Keratinocyte (primary cell): Measurements from ENCODE around the gene PDE11A. TPM values are rescaled to one million over a fixed set of nuclear protein-coding genes. Genes with fewer than 3 reads are reported as not detected.

Source experiments
- DNase-seq: peaks from one replicate; pipeline ENCODE4 v3.0.0-alpha.2; 2011; ENCODE audit warnings: low read depth, missing footprints, low spot score
- FAIRE-seq: peaks from 2 replicates; lab custom pipeline; 2011; peaks lifted over from hg19 to GRCh38; lab: Jason Lieb, UNC
- H2AFZ ChIP-seq: 2 replicates; pipeline ENCODE4 v1.6.0; 2012; ENCODE audit warnings: low read length, control low read depth, inconsistent platforms; ENCODE audit not compliant: control insufficient read depth
- H3K27ac ChIP-seq: 2 replicates; pipeline ENCODE4 v1.5.1; 2011; ENCODE audit warnings: low read length; ENCODE audit not compliant: control insufficient read depth, insufficient read depth
- H3K27me3 ChIP-seq: 3 replicates; pipeline ENCODE4 v1.6.0; 2011; ENCODE audit warnings: low read length; ENCODE audit not compliant: control insufficient read depth, insufficient read depth; ENCODE audit errors: extremely low read depth
- H3K36me3 ChIP-seq, 2 experiments: 2 replicates in 1 of 2; 3 replicates in 1 of 2; pipeline ENCODE4 v1.5.1; 2011; ENCODE audit warnings: low read length in 2 of 2, mild to moderate bottlenecking in 1 of 2; ENCODE audit not compliant: control insufficient read depth in 2 of 2, insufficient read depth in 2 of 2; ENCODE audit errors: extremely low read depth in 1 of 2
- H3K4me1 ChIP-seq: 3 replicates; pipeline ENCODE4 v1.5.1; 2011; ENCODE audit warnings: low read length; ENCODE audit not compliant: control insufficient read depth, insufficient read depth; ENCODE audit errors: extremely low read depth
- H3K4me2 ChIP-seq: 3 replicates; pipeline ENCODE4 v1.6.0; 2011; ENCODE audit warnings: low read depth, low read length; ENCODE audit not compliant: control insufficient read depth, insufficient read depth; ENCODE audit errors: extremely low read depth
- H3K4me3 ChIP-seq, 3 experiments: fragments of 200-600 bp in 1 of 3; sonication (generic) in 1 of 3; 2 replicates in 2 of 3; 3 replicates in 1 of 3; pipeline ENCODE4 v1.5.1; 2011 to 2016; ENCODE audit warnings: low read length in 3 of 3, mild to moderate bottlenecking in 3 of 3, control low read depth in 2 of 3, inconsistent platforms in 1 of 3, low read depth in 1 of 3, mixed read lengths in 1 of 3, mixed run types in 1 of 3, moderate library complexity in 1 of 3; ENCODE audit not compliant: control insufficient read depth in 2 of 3, insufficient read depth in 2 of 3; ENCODE audit errors: extremely low read depth in 1 of 3
- H3K79me2 ChIP-seq: 2 replicates; pipeline ENCODE4 v1.6.0; 2012; ENCODE audit warnings: low read length; ENCODE audit not compliant: control insufficient read depth, insufficient read depth
- H3K9ac ChIP-seq: 3 replicates; pipeline ENCODE4 v1.6.0; 2011; ENCODE audit warnings: low read length; ENCODE audit not compliant: control insufficient read depth, insufficient read depth; ENCODE audit errors: extremely low read depth
- H3K9me1 ChIP-seq: 3 replicates; pipeline ENCODE4 v1.6.0; 2011; ENCODE audit warnings: low read length; ENCODE audit not compliant: control insufficient read depth, insufficient read depth; ENCODE audit errors: extremely low read depth
- H3K9me3 ChIP-seq: 2 replicates; pipeline ENCODE4 v1.5.1; 2012; ENCODE audit warnings: low read depth, low read length; ENCODE audit not compliant: control insufficient read depth
- H4K20me1 ChIP-seq: 3 replicates; pipeline ENCODE4 v1.6.0; 2011; ENCODE audit warnings: low read length; ENCODE audit not compliant: control insufficient read depth, insufficient read depth; ENCODE audit errors: extremely low read depth
- CTCF ChIP-seq, 3 experiments: IDR thresholded peaks in 1 of 3; conservative IDR thresholded peaks in 1 of 3; optimal IDR thresholded peaks in 1 of 3; 2 replicates in 2 of 3; 3 replicates in 1 of 3; pipeline versions ENCODE3 to v1.5.1; 2011; ENCODE audit warnings: low read length in 3 of 3, mild to moderate bottlenecking in 3 of 3, moderate library complexity in 2 of 3, control low read depth in 1 of 3, inconsistent platforms in 1 of 3; ENCODE audit not compliant: insufficient read depth in 2 of 3; ENCODE audit errors: extremely low read depth in 1 of 3
- EZH2 ChIP-seq: IDR thresholded peaks from one replicate; pipeline ENCODE4 v1.6.1; 2012; ENCODE audit warnings: inconsistent platforms, mild to moderate bottlenecking, low read length, moderate library complexity
- dilution Hi-C: fragments of 300-500 bp; cut with MboI; formaldehyde crosslinking; loops from one replicate; pipeline ENCODE4 v1.7.0; 2020; ENCODE audit warnings: low sequenced_read_pairs; ENCODE audit not compliant: extremely low pct_ligation_motif_present
- polyA plus RNA-seq, 5 experiments: library from polyadenylated mRNA; depleted of rRNA in 3 of 5; stranded (reverse) in 3 of 5; stranded (forward) in 1 of 5; unstranded in 1 of 5; fragments of >200 nt; gene quantifications; 1 replicate in 1 of 5; 2 replicates in 3 of 5; 3 replicates in 1 of 5; pipeline versions ENCODE4 v1.2.1 to v1.2.3, GENCODE V29; 2011 to 2012; ENCODE audit warnings: missing spikeins in 2 of 5, low read depth in 1 of 5, low replicate concordance in 1 of 5

The PDE11A gene
- polyA plus RNA-seq, 1 donor (not counting 4 experiments of a cell fraction or from before 2014, with no cell fraction given): 0.01 TPM

- dilution Hi-C loops: no loop called here
- H4K20me1 ChIP-seq: no peaks in the 10 kb centered on the region
- H3K27ac ChIP-seq: no peak overlapping the region
- no peaks in the 10 kb centered on the region for H3K79me2 ChIP-seq
- no peaks in the 10 kb centered on the region for H3K9me3 ChIP-seq
- H3K27me3 ChIP-seq: peaks cover 2% of the 10 kb centered on the region
- no peak for TF ChIP-seq EZH2
- no peak for TF ChIP-seq CTCF (optimal IDR thresholded peaks at IDR 0.05 in 1 of 3, IDR thresholded peaks at IDR 0.05 in 1 of 3, conservative IDR thresholded peaks at IDR 0.05 in 1 of 3; ENCODE audit: extremely low read depth in 1 of 3, insufficient read depth in 2 of 3, low read length in 3 of 3)
- no peak overlapping the region for H3K4me2 ChIP-seq
- no peaks in the 10 kb centered on the region for H3K36me3 ChIP-seq
- no peaks in the 10 kb centered on the region for H3K9me1 ChIP-seq
- FAIRE-seq (no peak), DNase-seq (no peak)
- H3K9ac ChIP-seq: no peak overlapping the region
- H2AFZ ChIP-seq: no peak overlapping the region
- no peak overlapping the region for H3K4me3 ChIP-seq
- no peaks in the 10 kb centered on the region for H3K4me1 ChIP-seq
Observed at GRCh38 chr2:177682836-177683660, 389.5 kb downstream of the PDE11A start.

- H3K27me3 ChIP-seq: peaks cover 5% of the 10 kb centered on the region
- no peak for FAIRE-seq
Observed at GRCh38 chr2:177682006-177682405, 390.6 kb downstream of the PDE11A start.

More at GRCh38 chr2:177682006-177682405, 390.6 kb downstream of the PDE11A start:
- no peak for DNase-seq
- Histone ChIP-seq H3K79me2 (no peaks in the 10 kb centered on the region), H3K9me1 (no peaks in the 10 kb centered on the region), H3K36me3 (no peaks in the 10 kb centered on the region), H3K9ac (no peak overlapping the region), H3K4me2 (no peak overlapping the region), H3K9me3 (no peaks in the 10 kb centered on the region), H2AFZ (no peak overlapping the region), H4K20me1 (no peaks in the 10 kb centered on the region), H3K27ac (no peak overlapping the region), H3K4me3 (no peak overlapping the region), H3K4me1 (no peaks in the 10 kb centered on the region)
- no peak for TF ChIP-seq CTCF (optimal IDR thresholded peaks at IDR 0.05 in 1 of 3, IDR thresholded peaks at IDR 0.05 in 1 of 3, conservative IDR thresholded peaks at IDR 0.05 in 1 of 3; ENCODE audit: extremely low read depth in 1 of 3, insufficient read depth in 2 of 3, low read length in 3 of 3)
- no peak for TF ChIP-seq EZH2
- dilution Hi-C loops: no loop called here
